ENCODE results near the gene C3.
A peak's percentile ranks its signal among the peaks of the same experiment; 100 is the strongest.

C3 gene

DNA sequence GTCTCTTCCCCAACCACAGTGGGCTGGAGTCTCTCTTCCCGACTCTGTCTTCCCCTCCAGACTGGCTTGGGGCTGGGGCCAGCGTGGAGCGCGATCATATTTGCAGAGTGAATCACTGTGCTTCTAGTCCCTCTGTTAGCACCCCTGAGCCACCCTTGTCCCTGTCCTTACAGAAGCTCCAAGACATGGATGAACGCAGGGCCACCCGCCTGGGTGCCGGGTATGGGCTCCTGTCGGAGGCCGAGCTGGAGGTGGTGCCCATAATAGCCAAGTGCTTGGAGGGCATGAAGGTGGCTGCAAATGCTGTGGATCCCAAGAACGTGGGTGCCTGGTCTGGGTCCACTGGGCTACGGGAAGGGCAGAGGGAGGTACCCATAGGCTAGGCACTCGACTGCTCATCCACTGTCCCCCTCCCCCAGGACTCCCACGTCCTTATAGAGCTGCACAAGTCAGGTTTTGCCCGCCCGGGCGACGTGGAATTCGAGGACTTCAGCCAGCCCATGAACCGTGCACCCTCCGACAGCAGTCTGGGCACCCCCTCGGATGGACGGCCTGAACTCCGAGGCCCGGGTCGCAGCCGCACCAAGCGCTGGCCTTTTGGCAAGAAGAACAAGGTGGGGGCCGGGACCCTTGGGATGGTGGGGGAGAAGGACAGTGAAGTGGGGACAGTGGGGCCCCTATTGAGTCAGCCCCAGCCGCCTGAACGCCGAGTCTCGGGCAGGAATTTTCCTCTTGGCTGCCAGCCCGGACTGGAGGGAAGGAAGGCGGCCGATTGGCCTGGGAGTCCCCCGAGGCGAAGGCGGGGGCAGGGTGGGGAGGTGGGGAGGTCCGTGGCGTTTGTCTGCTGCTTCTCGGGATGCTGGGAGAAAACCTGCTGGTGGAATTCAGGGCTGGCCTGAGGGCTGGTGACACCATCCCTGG lies 24.2 kb upstream of the C3 start:
- no peak for DNase-seq (ENCODE audit: low read depth)

DNA sequence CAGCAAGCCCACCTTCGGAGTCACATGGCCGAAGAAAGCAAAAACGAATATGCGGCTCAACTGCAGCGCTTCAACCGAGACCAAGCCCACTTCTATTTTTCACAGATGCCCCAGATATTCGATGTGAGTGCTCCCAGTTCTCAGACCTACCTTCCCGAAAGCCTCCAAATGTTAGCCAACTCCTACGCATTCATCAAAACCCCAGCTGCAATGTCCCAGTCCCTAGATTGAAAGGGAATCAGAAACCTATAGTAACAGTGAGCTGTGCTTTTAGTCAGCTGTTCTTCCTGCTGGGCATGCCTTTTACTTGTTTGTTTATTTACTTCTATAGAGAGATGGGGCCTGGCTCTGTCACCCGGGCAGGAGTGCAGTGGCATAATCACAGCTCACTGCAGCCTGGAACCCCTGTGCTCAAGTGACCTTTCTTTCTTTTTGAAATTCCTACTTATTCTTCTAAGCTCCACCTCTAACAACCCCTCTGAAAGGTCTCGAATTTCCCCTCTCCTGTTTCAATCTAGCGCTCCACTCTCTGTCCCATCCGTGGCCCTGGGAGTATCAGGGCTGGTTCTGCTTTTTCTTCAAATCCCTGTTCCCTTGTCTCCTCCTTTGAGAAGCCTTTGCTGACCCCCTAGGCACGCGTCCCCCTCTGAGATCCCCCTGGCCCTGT lies 23.4 kb upstream of the C3 start:
- DNase-seq (ENCODE audit: low read depth) = no peak

DNA sequence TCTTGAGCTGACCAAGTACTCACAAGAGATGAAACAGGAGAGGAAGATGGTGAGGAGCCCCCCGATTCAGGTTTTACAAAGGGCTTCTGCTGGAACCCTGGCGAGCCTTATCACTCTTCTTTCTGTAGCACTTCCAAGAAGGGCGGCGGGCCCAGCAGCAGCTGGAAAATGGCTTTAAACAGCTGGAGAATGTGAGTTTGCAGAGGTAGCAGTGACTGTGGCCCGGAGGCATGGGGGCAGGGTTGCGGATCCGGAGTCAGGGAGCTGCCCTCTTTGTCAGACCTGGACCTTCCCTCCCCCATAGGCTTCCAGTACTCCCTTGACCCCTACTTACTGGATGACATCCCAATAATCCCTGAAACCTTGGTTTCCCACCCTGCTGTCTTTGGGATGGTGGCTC lies 22.6 kb upstream of the C3 start:
- DNase-seq (ENCODE audit: low read depth) = no peak

DNA sequence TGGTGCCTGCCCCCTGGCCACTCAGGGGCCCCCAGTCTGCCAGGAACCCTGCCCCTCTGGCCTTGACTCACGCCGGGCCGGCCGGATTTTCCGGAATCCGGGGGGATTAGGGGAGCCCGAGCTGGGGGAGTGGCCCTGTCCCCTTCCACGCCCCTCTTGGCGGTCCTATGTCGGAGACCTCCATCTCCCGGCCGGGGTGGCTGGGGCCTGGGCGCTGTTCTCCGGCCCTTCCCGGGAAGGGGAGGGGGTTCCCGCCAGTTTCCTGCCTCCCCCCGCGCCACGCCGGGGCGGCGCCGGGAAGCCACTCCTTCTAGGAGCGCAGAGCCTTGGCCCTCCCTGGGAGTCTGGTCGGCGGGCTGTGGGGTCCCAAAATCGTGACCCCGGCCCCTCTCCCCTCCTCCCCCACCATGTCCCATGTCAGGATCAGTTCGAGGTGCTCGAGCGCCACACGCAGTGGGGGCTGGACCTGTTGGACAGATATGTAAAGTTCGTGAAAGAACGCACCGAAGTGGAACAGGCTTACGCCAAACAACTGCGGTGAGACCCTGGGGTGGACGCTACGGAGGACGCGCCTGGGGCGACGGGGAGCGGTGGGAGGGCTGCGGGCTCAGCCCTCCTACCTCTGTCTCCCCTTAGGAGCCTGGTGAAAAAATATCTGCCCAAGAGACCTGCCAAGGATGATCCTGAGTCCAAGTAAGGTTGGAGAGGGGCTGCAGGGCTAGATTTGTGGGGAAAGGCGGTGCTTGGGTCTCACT lies 20.3 kb upstream of the C3 start:
- no peak for DNase-seq (ENCODE audit: low read depth)

DNA sequence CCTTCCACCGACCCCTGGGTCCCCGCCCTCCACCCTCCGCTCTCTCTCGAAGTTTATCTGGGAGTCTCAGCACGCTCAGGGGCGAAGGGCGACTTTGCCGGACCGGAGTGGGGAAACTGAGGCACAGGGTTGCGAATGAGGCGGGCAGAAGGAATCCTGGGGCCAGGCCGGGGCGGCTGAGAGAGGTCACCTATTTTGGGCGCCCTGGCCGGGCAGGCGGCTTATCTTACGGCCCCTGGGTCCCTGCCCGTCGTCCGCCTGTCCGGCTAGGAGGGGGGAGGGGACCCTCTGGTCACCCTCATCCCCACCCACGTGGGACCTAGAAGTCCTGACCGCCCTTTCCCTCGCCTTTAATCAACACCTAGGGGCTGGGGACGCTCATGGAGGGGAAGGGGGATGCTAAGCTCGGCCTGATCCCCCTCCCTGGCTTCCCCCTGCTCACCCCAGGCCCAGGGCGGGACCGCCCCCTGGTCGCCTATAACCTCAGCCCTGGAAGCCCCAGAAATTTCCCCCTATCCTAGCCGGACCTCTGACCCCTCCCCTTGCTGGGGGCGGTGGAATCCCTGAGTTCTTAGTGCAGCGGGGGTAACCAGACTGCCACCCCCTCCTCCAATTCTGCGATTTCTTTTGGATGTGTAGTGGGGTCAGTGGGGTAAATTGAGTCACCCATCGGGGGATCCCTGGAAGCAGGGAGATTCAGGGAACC lies 19.6 kb upstream of the C3 start:
- DNase-seq (ENCODE audit: low read depth) = no peak

DNA sequence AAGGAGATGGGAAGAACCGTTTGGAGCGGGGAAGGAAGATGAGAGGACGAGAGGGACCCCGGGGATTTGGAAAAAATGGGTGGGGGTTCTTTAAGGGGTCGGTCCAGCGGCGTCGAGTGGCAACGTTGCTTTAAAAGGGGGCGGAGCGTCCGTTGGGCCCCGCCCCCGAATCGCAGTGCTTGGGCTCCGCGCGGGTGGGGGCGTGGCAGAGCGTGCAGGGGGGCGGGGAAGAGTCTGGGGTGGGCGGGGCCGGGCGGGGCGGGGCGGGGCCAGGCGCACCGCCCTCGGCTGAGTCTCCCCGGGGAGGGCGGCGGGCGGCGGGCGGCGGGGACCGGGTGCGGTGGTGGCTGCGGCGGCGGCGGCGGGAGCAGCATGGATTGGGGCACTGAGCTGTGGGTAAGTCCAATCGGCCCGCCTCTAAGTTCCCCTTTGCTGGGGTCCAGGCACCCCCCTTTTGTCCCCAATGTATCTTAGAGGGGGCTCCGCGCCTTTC lies 19.0 kb upstream of the C3 start, which contains the start of gene TRIP10:
Gene TRIP10, plus strand, starts transcription at position 291 of the 493 bp plus-strand sequence. Its CDS starts 82 bp downstream, at position 373.
- peak; percentile 73 for DNase-seq (ENCODE audit: low read depth)

DNA sequence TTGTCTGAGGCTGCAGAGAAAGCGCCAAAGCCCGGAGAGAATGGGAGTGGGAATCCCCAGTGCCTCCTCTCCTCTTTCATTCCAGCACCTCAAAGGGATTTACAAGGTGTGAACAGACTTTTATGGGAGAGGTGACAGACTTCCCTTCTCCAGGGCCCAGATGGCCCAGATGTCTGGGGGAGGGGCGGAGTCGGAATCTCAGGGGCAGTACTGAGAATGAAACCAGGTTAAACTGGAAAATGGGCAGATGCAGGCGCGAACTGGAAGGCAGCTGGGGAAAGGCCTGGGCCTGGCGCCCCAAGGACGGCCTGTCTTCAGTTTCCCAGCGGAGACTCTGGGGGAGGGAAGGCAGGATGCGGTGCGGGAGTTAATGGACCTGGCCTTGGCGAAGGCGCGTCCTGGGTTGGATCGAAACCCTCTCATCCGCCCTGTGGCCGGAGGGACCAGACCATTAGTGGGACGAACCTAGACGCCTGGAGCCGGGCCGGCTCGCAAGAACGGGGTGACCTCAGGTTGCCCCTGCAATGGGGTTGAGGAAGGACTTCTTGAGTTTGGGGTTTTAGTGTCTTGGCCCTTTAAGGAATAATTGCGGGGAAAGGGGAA lies 18.4 kb upstream of the C3 start:
- no peak for DNase-seq (ENCODE audit: low read depth)

DNA sequence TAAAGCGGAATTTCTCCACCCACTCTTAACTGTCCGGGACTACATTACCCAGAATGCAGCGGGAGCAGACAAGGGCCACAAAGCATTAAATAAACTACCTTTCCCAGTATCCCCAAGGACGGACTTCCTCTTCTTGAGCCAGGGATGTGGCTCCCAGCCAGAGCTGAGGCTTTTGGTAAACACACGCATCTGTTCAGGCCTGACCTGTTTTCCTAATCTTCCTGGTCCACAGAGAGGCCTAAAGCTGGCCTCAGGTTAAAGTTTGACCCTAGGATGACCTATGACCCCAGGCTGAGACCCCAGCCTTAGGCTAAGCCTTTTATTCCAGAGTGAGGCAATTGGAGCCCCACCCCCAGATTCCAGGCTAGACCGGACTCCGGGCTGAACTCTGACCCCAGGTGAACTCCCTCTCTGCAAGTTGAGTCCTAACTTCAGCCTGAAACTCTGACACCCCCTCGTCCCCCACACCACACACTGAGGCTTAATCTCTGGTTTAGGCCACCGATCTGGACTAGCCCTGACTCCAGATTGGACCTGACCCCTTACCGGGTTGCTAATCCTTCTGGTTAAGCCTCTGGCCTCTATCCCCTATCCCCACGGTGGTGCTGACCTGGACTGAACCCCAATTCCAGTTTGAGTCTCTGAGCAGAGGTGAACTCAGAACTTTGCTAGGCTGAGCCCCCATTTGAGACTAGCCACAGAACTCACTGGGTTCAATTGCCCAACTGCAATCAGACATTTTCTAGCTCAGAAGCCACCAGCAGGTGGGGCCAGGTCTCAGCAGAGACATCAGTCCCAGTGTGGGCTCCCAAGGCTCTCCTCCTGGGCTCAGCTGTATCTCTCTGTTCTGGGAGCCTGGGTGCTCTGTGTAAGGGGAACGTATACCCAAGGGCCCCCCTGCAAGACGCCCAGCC lies 17.7 kb upstream of the C3 start:
- DNase-seq (ENCODE audit: low read depth) = peak; percentile 55

DNA sequence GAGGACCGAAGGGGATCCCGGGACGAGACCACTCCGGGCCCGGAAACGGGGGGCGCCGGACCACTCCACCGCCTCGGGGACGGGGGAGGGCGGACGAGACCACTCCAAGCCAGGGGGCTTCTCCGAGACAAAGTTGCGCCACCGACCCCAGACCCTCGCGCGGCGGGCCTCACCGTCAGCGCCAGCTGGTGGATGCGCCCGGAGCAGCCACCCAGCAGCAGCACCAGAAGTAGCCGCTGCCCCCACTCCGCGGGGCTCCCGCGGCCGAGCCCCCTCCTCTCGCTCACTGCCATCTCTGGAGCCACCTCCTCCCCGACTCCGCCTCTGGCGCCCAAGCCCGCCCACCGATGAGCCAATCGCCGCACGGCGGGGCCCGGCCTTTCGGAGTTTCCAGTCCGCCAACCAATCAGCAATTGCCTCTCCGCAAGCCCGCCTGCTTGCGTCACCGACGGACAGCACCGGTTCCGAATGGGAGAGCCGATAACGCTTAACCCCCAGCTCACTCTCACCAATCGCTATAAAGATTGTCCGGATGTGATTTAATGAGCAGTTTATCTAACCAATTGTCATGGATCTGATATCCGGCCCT lies 16.9 kb upstream of the C3 start, which contains the start of gene GPR108:
Gene GPR108, minus strand, starts transcription at position 297 of the 589 bp plus-strand sequence. Its CDS starts 4 bp downstream, at position 293.
- peak; percentile 99 for DNase-seq (ENCODE audit: low read depth)

DNA sequence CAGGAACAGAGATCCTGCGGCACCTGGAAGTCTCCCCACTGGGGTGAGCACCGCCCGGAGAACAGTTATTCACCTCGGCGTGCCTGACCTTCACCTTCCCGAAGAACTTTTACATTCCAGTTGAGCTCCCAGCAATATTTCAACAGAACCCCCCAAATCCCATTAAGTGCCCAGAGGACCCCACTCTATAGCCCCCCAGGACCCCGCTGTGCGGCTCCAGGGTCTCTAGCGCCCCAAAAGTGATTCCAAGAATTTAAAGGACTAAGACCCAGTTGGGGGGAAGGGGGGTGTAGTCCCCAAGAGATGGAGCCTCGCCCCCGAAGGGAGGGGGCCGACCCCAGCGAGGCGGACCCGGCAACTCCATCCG lies 16.4 kb upstream of the C3 start:
- no peak for DNase-seq (ENCODE audit: low read depth)

DNA sequence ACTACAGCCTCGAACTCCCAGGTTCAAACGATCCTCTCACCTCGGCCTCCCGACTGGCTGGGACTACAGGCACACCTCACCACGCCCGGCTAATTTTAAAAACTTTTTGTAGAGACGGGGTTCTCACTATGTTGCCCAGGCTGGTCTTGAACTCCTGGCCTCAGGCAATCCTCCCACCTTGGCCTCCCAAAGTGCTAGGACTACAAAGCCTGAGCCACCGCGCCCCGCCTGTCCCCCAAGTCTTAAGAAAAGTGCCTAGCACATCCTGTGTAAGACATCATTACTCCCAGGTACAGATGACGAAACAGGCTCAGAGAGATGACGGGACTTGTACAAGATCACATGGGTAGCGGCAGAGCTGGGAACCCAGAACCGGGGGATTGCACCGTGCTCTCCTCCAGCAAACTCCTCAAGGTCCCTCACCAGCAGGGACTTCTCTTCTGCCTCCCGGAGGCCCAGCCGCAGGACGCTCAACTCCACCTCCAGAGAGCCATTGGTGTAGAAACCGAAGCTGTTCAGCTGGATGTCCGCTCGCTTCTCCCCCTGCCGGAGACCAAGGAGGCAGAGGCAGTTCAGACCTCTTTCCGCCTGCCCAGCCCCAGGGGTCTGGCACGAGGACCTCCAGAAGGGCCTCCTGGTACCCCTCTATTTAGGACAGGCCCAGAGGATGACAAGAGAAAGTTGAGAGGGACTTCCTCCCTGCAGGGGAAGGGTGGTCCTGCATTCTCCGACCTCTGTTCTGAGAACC lies 15.9 kb upstream of the C3 start:
- peak; percentile 51 for DNase-seq (ENCODE audit: low read depth)

DNA sequence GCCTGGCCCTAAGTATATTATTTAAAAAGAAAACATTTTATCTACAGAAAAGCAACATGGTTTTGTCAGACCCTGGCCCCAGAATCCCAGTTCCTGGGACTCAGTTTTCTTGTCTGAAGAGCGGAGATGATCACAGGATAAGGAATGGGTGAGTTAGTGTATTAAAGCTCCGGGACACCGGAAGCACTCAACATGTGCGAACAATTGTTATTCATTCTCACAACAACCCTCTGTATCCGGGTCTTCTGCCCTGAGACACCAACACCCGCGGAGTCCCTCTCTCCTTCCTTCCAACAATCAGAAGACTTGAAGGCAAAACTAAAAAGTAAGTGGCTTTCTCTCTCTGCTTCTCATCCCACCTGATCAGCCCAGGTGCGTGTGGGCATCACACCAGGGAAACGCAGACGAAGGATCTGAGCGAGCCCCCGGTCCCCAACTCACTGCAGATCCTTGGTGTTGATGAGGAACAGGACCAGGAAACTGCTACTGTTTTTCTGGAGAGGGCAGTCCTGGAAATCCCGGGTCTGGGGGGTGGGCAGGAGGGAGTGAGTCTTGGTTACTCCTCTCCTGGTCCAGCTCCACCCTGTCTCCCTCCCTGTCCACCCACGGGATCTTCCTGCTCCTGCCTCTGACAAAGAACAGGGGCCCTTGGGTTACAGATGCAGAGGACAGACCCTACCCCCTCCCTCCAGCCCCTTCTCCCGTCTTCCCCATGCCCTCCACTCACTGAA lies 14.9 kb upstream of the C3 start:
- no peak for DNase-seq (ENCODE audit: low read depth)

DNA sequence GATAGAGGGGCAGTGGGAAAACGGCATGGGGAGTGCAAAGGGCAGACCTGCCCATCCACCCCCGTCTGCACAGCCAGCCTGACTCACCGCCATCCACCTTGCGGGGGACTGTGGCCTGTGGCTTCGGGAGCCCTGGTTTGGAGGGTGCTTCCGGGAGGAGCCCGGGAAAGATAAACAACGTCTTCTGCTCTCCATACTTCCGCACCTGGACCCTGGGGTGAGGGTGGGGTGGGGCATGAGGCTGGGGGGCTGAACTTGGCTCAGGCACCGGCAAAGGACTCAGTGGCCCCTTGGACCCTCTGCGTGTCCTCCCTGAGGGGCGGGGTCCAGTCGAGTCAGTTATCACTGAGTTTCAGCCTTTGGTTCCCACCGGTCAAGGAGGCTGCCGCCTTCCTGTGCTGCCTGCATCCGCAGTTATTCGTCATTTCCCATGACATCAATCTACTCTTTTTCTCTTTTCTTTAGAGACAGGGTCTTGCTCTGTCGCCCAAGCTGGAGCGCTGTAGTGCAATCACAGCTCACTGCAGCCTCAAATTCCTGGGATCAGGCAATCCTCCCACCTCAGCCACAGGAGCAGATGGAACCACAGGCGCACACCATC lies 13.7 kb upstream of the C3 start:
- DNase-seq (ENCODE audit: low read depth) = no peak

DNA sequence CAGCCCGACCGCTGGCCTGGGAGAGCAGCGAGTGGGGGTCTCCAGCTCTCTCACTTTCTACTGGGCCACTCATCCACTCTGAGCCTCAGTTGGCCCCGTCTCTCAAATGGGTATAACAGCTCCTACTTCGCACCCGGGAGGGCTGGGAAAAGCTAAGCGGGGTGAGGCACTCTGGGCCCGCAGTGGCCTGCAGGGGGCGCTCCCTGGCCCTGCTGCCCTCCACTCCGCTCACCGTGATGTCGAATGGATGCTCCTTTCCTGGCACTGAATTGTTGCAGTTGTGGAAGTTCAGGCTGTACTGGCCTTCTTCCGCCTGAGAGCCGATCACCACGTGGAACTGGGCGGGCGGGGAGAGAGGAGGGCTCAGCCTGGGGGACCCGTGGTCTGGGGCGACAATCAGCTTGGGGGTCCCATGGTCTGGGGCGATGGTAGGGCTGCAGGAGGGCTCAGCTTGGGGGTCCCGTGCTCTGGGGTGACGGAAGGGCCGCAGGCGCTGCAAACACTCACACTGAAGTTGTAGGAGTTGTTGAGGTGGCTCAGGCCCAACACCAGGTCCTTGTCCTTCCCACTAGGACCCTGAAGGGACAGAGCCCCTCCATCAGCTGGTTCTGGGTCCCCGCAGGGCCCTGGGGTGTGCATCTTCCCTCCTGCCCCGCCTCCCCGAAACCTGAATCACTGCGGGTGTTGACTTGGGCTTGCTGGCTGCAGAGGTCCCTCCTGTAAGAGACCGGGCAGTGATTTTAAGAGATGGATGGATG lies 13.1 kb upstream of the C3 start:
- DNase-seq (ENCODE audit: low read depth) = no peak

DNA sequence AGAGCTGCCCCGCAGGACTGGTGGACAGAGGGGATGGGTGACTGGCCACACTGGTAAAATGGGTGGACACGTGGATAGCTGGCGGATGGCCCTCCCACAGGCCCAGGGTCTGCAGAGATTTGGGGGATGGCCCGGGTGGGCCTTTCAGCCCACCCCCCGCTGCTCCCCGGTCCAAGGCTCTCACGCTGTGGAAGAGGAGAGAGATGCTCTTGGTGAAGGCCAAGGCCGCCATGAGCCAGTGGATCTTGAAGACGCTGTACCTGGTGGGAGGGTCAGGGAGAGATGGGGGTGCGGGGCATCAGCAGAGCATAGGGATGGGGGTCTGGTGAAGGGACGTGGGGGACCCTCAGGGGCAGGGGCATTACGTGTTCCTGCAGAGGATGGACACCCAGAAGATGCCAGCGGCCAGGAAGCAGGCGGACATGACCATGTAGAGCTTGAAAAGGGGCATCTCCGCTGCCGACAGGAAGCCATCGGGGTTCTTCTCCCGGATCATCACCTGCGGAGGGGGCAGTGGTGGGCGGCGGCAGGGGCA lies 12.4 kb upstream of the C3 start:
- no peak for DNase-seq (ENCODE audit: low read depth)

DNA sequence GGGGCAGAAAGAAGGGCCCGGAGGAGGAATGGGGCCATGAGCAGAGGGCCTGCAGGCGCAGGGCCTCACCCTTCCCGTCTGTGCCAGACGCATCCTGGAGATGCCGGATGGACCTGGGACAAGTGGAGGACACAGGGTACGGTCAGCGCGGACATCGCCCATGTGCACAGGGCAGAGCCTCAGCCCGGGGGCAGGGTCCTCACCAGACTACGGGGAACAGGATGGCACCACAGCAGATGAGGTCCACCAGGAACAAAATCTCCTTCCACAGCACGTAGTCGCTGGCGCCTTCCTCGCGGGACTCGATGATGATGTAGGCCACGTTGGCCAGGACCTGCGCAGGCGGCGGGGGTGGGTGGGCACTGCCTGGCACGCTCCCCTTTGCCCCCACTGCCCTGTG lies 11.4 kb upstream of the C3 start:
- no peak for DNase-seq (ENCODE audit: low read depth)
